Thyroid gland (tissue), 4 donors: Measurements from ENCODE around the gene ATF1.

Source experiments
- CTCF ChIP-seq, 6 experiments: fragments of 200-600 bp in 3 of 6; fragments of 450-650 bp in 3 of 6; sonication (generic) in 3 of 6; IDR thresholded peaks; one replicate each; pipeline ENCODE4 v1.5.1; 2016 to 2019; ENCODE audit warnings: antibody characterized with exemption in 6 of 6, mild to moderate bottlenecking in 2 of 6, inconsistent platforms in 1 of 6, moderate library complexity in 1 of 6
- POLR2A ChIP-seq, 2 donors: fragments of 450-650 bp; IDR thresholded peaks; one replicate each; pipeline ENCODE4 v1.6.1; 2017; ENCODE audit warnings: antibody characterized with exemption in 2 of 2, mild to moderate bottlenecking in 2 of 2, moderate library complexity in 1 of 2

DNA sequence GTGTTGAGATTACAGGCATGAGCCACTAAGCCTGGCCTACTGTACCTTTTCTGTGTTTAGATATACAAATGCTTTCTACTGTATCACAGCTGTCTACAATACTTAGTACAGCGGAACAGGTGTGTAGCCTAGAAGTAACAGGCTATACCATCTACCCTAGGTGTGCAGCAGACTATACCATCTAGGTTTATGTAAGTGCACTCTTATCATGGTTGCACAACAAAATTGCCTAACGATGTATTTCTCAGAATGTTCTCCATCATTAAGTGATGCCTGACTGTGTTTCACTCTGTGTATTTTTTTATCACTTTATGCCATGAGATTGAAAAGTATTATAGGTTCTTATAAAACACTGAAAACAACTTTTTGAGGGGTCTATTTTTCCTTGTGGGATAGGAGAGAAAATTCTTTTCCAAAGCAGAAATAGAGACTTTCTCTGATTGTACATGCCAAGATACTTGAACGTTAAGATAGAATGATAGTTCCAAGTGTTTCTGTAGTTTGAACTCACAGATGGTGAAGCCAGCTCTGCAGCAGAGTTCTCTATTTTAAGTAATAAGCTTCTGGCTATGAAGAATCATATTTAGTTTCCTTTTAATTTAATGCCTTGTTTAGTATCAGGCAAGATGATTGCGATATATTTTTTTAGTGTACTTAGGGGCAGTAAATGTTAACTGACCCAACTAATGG, 95.9 kb downstream of the ATF1 start:
- no peak for TF ChIP-seq CTCF (IDR thresholded peaks at IDR 0.05)
- TF ChIP-seq POLR2A (IDR thresholded peaks at IDR 0.05), result no peak
